Vagina (tissue), 2 donors: Measurements from ENCODE around the gene FAM3D.

Source experiments
- POLR2A ChIP-seq, 2 donors: fragments of 450-650 bp; IDR thresholded peaks; one replicate each; pipeline ENCODE4 v1.6.1; 2017; ENCODE audit warnings: antibody characterized with exemption in 2 of 2, mild to moderate bottlenecking in 2 of 2, moderate library complexity in 2 of 2
- TF ChIP-seq, protein P1 (sequence below), 3 experiments: fragments of 450-650 bp in 2 of 3; fragments of 200-600 bp in 1 of 3; sonication (generic) in 1 of 3; IDR thresholded peaks; one replicate each; pipeline ENCODE4 v1.5.1; 2017 to 2019; ENCODE audit warnings: antibody characterized with exemption in 3 of 3, mild to moderate bottlenecking in 2 of 3, moderate library complexity in 2 of 3

DNA sequence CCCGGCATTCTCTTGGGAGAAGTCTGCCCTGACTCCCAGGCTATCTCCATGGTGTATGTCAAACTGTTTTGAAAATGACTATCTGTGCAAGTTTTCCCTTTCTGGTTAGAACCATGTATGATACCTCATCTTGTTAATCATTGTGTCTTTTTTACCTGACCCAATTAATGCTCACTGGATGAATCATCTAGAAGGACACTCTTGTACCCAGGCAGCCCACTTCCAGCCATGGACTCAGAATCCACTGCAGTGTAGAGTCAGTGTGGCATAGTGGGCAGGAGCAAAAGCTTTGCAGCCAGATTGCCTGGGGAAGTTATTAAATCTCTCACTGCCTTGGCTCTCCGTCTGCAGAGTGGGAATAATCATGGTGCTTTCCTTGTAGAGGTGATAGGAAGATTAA lies 1.2 kb downstream of the FAM3D start:
- TF ChIP-seq POLR2A (IDR thresholded peaks at IDR 0.05): no peak
- TF ChIP-seq, protein P1, sequence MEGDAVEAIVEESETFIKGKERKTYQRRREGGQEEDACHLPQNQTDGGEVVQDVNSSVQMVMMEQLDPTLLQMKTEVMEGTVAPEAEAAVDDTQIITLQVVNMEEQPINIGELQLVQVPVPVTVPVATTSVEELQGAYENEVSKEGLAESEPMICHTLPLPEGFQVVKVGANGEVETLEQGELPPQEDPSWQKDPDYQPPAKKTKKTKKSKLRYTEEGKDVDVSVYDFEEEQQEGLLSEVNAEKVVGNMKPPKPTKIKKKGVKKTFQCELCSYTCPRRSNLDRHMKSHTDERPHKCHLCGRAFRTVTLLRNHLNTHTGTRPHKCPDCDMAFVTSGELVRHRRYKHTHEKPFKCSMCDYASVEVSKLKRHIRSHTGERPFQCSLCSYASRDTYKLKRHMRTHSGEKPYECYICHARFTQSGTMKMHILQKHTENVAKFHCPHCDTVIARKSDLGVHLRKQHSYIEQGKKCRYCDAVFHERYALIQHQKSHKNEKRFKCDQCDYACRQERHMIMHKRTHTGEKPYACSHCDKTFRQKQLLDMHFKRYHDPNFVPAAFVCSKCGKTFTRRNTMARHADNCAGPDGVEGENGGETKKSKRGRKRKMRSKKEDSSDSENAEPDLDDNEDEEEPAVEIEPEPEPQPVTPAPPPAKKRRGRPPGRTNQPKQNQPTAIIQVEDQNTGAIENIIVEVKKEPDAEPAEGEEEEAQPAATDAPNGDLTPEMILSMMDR (IDR thresholded peaks at IDR 0.05): no peak
